K562 (cell line): ENCODE measurements around the gene MAGT1. TPM values are rescaled to one million over a fixed set of nuclear protein-coding genes. Genes with fewer than 3 reads are reported as not detected.

ENCODE experiments used
- ATAC-seq: fragments of 200-7000 bp; cut with Tn5 transposase; 3 replicates; pipeline ENCODE4 v1.9.1; 2020; ENCODE audit warnings: moderate library complexity
- BruUV-seq: library from RNA; stranded (reverse); fragments of 400-500 nt; replicated peaks from 2 replicates; lab custom pipeline; 2021; lab: Mats Ljungman, UMichigan
- CTCF ChIA-PET: fragments of 300-600 bp; formaldehyde crosslinking; extraction: SDS; loops from one replicate; lab custom pipeline; 2021; ENCODE audit warnings: low intra/inter-chr PET ratio; lab: Yijun Ruan, JAX
- POLR2A ChIA-PET: fragments of 300-600, 350-650 bp; sonication (Branson Sonifier 250); formaldehyde crosslinking; extraction: SDS; loops from one replicate; lab custom pipeline; 2021; ENCODE audit warnings: antibody characterized with exemption, inconsistent platforms; lab: Yijun Ruan, JAX
- DNase-seq, 4 experiments: peaks; one replicate each; pipeline versions ENCODE4 v3.0.0 to v3.0.0-alpha.2; 2011 to 2018; ENCODE audit warnings: low spot score in 3 of 4, mixed read lengths in 3 of 4; ENCODE audit errors: extremely low read depth in 1 of 4
- FAIRE-seq: peaks from 2 replicates; lab custom pipeline; 2011; peaks lifted over from hg19 to GRCh38; lab: Jason Lieb, UNC
- H2AFZ ChIP-seq: 2 replicates; pipeline ENCODE4 v1.6.0; 2011; ENCODE audit warnings: low read depth, low read length, control low read depth, inconsistent platforms
- H3K27ac ChIP-seq: fragments of 200-600 bp; 3 replicates; pipeline ENCODE4 v1.8.0; 2011; ENCODE audit warnings: low read depth, mild to moderate bottlenecking, control low read depth, inconsistent platforms, low read length, moderate library complexity, mixed read lengths; ENCODE audit errors: extremely low read depth
- H3K27me3 ChIP-seq, 2 experiments: fragments of 300-600 bp in 1 of 2; 2 replicates in 1 of 2; 3 replicates in 1 of 2; pipeline versions ENCODE4 v1.6.0 to v1.8.0; 2011; ENCODE audit warnings: inconsistent platforms in 2 of 2, low read length in 2 of 2, mild to moderate bottlenecking in 1 of 2, mixed read lengths in 1 of 2, moderate library complexity in 1 of 2; ENCODE audit not compliant: control insufficient read depth in 2 of 2, insufficient read depth in 2 of 2
- H3K36me3 ChIP-seq: fragments of 300-600 bp; 3 replicates; pipeline ENCODE4 v1.8.0; 2011; ENCODE audit warnings: mild to moderate bottlenecking, low read length, inconsistent platforms; ENCODE audit not compliant: control insufficient read depth, insufficient read depth
- H3K4me1 ChIP-seq, 2 experiments: fragments of 200-600 bp in 1 of 2; replicated peaks in 1 of 2; 2 replicates in 1 of 2; 3 replicates in 1 of 2; pipeline versions ENCODE4 v1.5.1 to v1.8.0; 2011; ENCODE audit warnings: inconsistent platforms in 2 of 2, low read length in 2 of 2, mild to moderate bottlenecking in 1 of 2, mixed read lengths in 1 of 2, moderate library complexity in 1 of 2; ENCODE audit not compliant: control insufficient read depth in 2 of 2, insufficient read depth in 2 of 2
- H3K4me2 ChIP-seq: 2 replicates; pipeline ENCODE4 v1.6.1; 2011; ENCODE audit warnings: low read length, control low read depth, inconsistent platforms, mixed read lengths; ENCODE audit not compliant: insufficient read depth
- H3K4me3 ChIP-seq: fragments of 200-600 bp; sonication (generic), shearing (Covaris generic); 2 replicates; pipeline ENCODE4 v1.5.1; 2016; ENCODE audit warnings: control low read depth, inconsistent platforms
- H3K79me2 ChIP-seq: fragments of 200-600 bp; 3 replicates; pipeline ENCODE4 v1.8.0; 2011; ENCODE audit warnings: low read length, inconsistent platforms; ENCODE audit not compliant: control insufficient read depth, insufficient read depth
- H3K9ac ChIP-seq, 2 experiments: 2 replicates each; pipeline versions ENCODE4 v1.6.0 to v1.6.1; 2011; ENCODE audit warnings: low read depth in 2 of 2, low read length in 2 of 2, control low read depth in 1 of 2, inconsistent platforms in 1 of 2, mild to moderate bottlenecking in 1 of 2, mixed read lengths in 1 of 2; ENCODE audit not compliant: insufficient read depth in 1 of 2
- H3K9me1 ChIP-seq: one replicate; pipeline ENCODE4 v1.6.0; 2011; ENCODE audit warnings: inconsistent platforms, mild to moderate bottlenecking, low read length, moderate library complexity; ENCODE audit not compliant: control insufficient read depth, insufficient read depth
- H3K9me3 ChIP-seq: replicated peaks from 2 replicates; pipeline ENCODE4 v1.5.1; 2011; ENCODE audit warnings: low read depth, low read length, inconsistent platforms; ENCODE audit not compliant: control insufficient read depth, insufficient read depth
- H4K20me1 ChIP-seq: replicated peaks from 2 replicates; pipeline ENCODE4 v1.6.1; 2011; ENCODE audit warnings: low read length, inconsistent platforms, mixed read lengths; ENCODE audit not compliant: control insufficient read depth, insufficient read depth
- C11orf30 ChIP-seq: fragments of 450-650 bp; IDR thresholded peaks from 2 replicates; pipeline ENCODE4 v1.6.1; 2016; ENCODE audit warnings: low read depth, mild to moderate bottlenecking
- ILK ChIP-seq: fragments of 450-650 bp; IDR thresholded peaks from 2 replicates; pipeline ENCODE4 v1.6.1; 2016; ENCODE audit warnings: missing genetic modification characterization, low read depth, mild to moderate bottlenecking, missing compliant biosample characterization, moderate library complexity, borderline replicate concordance
- JUND ChIP-seq, 2 experiments: IDR thresholded peaks; 2 replicates in 1 of 2; 3 replicates in 1 of 2; pipeline ENCODE4 v1.6.1; 2011; ENCODE audit warnings: borderline replicate concordance in 2 of 2, low read depth in 2 of 2, low read length in 2 of 2, improper control_type of control experiment in 1 of 2, missing biosample characterization in 1 of 2, missing genetic modification characterization in 1 of 2, missing genetic modification reagents in 1 of 2
- MAFF ChIP-seq: IDR thresholded peaks from 2 replicates; pipeline ENCODE4 v1.6.1; 2012; ENCODE audit warnings: low read length, improper control_type of control experiment
- MAFG ChIP-seq: fragments of 450-650 bp; conservative IDR thresholded peaks from 2 replicates; pipeline ENCODE4 v1.6.1; 2016; ENCODE audit warnings: missing genetic modification characterization, missing compliant biosample characterization
- MAFK ChIP-seq: IDR thresholded peaks from 2 replicates; pipeline ENCODE4 v1.6.1; 2011; ENCODE audit warnings: low read length, improper control_type of control experiment
- NFE2 ChIP-seq: IDR thresholded peaks from 2 replicates; pipeline ENCODE4 v1.6.1; 2014; ENCODE audit warnings: antibody characterized with exemption, low read depth
- NFE2L1 ChIP-seq: fragments of 450-650 bp; IDR thresholded peaks from 2 replicates; pipeline ENCODE4 v1.6.1; 2016; ENCODE audit warnings: missing genetic modification characterization, low read depth, mild to moderate bottlenecking, missing compliant biosample characterization, moderate library complexity, borderline replicate concordance
- ZNF316 ChIP-seq: fragments of 450-650 bp; IDR thresholded peaks from 2 replicates; pipeline ENCODE4 v1.6.1; 2016
- ZNF324 ChIP-seq: fragments of 250-450 bp; sonication (Bioruptor Pico); IDR thresholded peaks from 2 replicates; pipeline ENCODE4 v1.4.0; 2020; ENCODE audit warnings: mild to moderate bottlenecking
- ZNF766 ChIP-seq: fragments of 200-800 bp; sonication (Bioruptor generic); conservative IDR thresholded peaks from 2 replicates; pipeline ENCODE4 v1.6.1; 2016; ENCODE audit warnings: missing genetic modification characterization, missing compliant biosample characterization
- WGBS: fragments of 100-300 bp; shearing (Covaris generic); methylation state at CpG from one replicate; pipeline ENCODE4 v1.1.6; 2016; ENCODE audit warnings: low coverage, mixed read lengths; ENCODE audit not compliant: insufficient coverage; ENCODE audit errors: missing lambda C conversion rate; 5-methylcytosine and 5-hydroxymethylcytosine counted together
- in situ Hi-C: fragments of 300-500 bp; cut with MboI; formaldehyde crosslinking; loops from 4 replicates; pipeline ENCODE4 v1.15.0; 2018; ENCODE audit warnings: inconsistent platforms, mixed read lengths
- intact Hi-C: fragments of 100-400 bp; cut with micrococcal nuclease; formaldehyde crosslinking; loops from 2 replicates; pipeline ENCODE4 v1.14.2; 2022
- polyA plus RNA-seq, 8 experiments: library from polyadenylated mRNA; depleted of rRNA in 4 of 8; stranded (reverse) in 5 of 8; unstranded in 3 of 8; fragments of >200 nt; fragmentation: Nextera tagmentation in 2 of 8; fragmentation: Illumina TruSeq in 1 of 8; extraction: Ambion mirVana in 2 of 8; extraction: Trizol in 1 of 8; gene quantifications; 2 replicates each; pipeline versions ENCODE4 v1.2.1 to v1.2.3, GENCODE V29; 2011 to 2014; ENCODE audit warnings: inconsistent platforms in 1 of 8, missing spikeins in 1 of 8
- total RNA-seq, 7 experiments: library from RNA; depleted of rRNA in 6 of 7; stranded (reverse); fragments of >200 nt in 6 of 7; fragmentation: Illumina TruSeq in 2 of 7; extraction: Trizol in 2 of 7; gene quantifications; 2 replicates each; pipeline versions ENCODE4 v1.2.1 to v1.2.3, GENCODE V29; 2011 to 2021; ENCODE audit warnings: low replicate concordance in 1 of 7

MAGT1 gene
- total and polyA plus RNA-seq, 9 of the 15 experiments (the other 6 are each of a cell fraction or from before 2014, with no cell fraction given) = 15.5 to 46.2 (median 28.8) TPM

GRCh38 chrX:77937291-77937690 lies 42.1 kb upstream of the MAGT1 start:
- peaks cover 3% of the 10 kb centered on the region; the same call in 1 of the 3 replicates for H3K36me3 ChIP-seq
- FAIRE-seq = peak; percentile 55
- no TSS peak for BruUV-seq
- TF ChIP-seq ZNF316 = peak; percentile 88
- peak; percentile 32; the same call in 1 of the 2 replicates for TF ChIP-seq NFE2L1 (tag)
- peak; percentile 62 for TF ChIP-seq NFE2
- peak; percentile 54; the same call in 1 of the 2 replicates for TF ChIP-seq MAFK
- no peak for TF ChIP-seq ZNF766 (CRISPR knock-in tag)
- no peak for TF ChIP-seq ZNF324 (CRISPR knock-in tag)
- TF ChIP-seq MAFG (tag) = peak; percentile 81
- no peak for TF ChIP-seq ILK
- TF ChIP-seq C11orf30 = peak; percentile 73
- TF ChIP-seq JUND (IDR thresholded peaks at IDR 0.05; ENCODE audit: borderline replicate concordance, low read depth, low read length) = 0 out of 2 replicates have a peak, but pooled peaks have one; percentile 8
- no peak for TF ChIP-seq JUND (tag; IDR thresholded peaks at IDR 0.05; ENCODE audit: borderline replicate concordance, low read depth, low read length)
- peak; percentile 63 for TF ChIP-seq MAFF
- H3K4me2 ChIP-seq = no peak overlapping the region; the same call in 1 of the 2 replicates
- peaks cover 0 to 6% of the 10 kb centered on the region in 2 experiments; a peak in 2 of 5 replicates for H3K4me1 ChIP-seq
- H2AFZ ChIP-seq = no peak overlapping the region
- H4K20me1 ChIP-seq = no peaks in the 10 kb centered on the region
- DNase-seq = no peak
- H3K9me1 ChIP-seq = no peaks in the 10 kb centered on the region
- WGBS = 6% methylated on average over 3 of the region's 3 CpGs
- ATAC-seq = no peak
- ChIA-PET CTCF (no interaction called here), POLR2A (no interaction called here)
- no peaks in the 10 kb centered on the region for H3K9me3 ChIP-seq
- no peaks in the 10 kb centered on the region for H3K27me3 ChIP-seq
- intact Hi-C loops = loop anchor here (2.0 kb wide), 1 partner anchor 20 kb away; no protein-coding TSS in a partner anchor
- peak overlapping the region; percentile 63; the same call in 2 of the 3 replicates for H3K27ac ChIP-seq
- in situ Hi-C loops = no loop called here
- no peak overlapping the region for H3K9ac ChIP-seq
- H3K79me2 ChIP-seq = peaks cover 90% of the 10 kb centered on the region
- H3K4me3 ChIP-seq = no peak overlapping the region
